SU-DHL-6 (cell line): ENCODE data around the gene PLEKHF1.

Source experiments
- EZH2phosphoT487 ChIP-seq: fragments of 200-600 bp; sonication (generic), shearing (Covaris generic); conservative IDR thresholded peaks from 2 replicates; pipeline ENCODE4 v1.6.1; 2018; ENCODE audit warnings: mild to moderate bottlenecking, antibody characterized with exemption, low read length, moderate library complexity, mixed read lengths
- TF ChIP-seq, protein P1 (sequence below): fragments of 200-600 bp; sonication (generic); IDR thresholded peaks from one replicate; pipeline ENCODE4 v1.5.1; 2017; ENCODE audit warnings: antibody characterized with exemption, mild to moderate bottlenecking, low read length, moderate library complexity; ENCODE audit not compliant: insufficient read depth, poor library complexity, severe bottlenecking

DNA sequence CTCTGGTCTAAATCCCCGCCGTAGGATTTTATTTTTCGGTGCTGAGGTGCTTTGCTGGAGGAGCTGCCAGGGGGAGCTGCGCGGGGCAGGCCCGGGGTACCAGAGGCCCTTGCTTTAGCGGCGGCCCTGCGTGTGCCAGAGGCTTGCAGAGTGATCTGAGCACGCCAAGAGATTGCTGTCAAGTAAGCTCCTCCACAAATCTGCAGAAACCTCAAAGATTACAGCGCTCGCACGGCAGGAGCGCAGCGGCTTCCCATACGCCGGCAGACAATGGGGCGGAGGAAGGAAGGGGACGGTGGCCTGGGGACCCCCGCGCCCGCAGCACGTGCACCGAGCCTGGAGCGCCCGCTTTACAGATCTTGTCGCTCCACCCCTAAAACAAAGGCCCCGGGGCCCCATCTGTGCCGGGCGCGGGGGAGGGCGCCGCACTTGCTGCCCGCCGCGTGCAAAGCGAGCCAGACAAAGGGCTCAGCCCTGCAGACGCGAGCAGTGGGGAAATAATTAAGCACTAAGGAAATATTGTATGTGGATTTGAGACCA lies 58.9 kb downstream of the PLEKHF1 start:
- TF ChIP-seq, protein P1, sequence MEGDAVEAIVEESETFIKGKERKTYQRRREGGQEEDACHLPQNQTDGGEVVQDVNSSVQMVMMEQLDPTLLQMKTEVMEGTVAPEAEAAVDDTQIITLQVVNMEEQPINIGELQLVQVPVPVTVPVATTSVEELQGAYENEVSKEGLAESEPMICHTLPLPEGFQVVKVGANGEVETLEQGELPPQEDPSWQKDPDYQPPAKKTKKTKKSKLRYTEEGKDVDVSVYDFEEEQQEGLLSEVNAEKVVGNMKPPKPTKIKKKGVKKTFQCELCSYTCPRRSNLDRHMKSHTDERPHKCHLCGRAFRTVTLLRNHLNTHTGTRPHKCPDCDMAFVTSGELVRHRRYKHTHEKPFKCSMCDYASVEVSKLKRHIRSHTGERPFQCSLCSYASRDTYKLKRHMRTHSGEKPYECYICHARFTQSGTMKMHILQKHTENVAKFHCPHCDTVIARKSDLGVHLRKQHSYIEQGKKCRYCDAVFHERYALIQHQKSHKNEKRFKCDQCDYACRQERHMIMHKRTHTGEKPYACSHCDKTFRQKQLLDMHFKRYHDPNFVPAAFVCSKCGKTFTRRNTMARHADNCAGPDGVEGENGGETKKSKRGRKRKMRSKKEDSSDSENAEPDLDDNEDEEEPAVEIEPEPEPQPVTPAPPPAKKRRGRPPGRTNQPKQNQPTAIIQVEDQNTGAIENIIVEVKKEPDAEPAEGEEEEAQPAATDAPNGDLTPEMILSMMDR, result no peak
- no peak for TF ChIP-seq EZH2phosphoT487
